AML-193 (cell line): ENCODE data around the gene GOLM1.

Experiments
- DNase-seq, 2 experiments: peaks; one replicate each; lab custom pipeline; 2025; lab: John Stamatoyannopoulos, UW

Gene GOLM1

GRCh38 chr9:86045654-86046053, 53.7 kb downstream of the GOLM1 start:
- no peak for DNase-seq

- peak; percentile 71 to 77 for DNase-seq
These were observed 55.4 kb downstream of the GOLM1 start for GRCh38 chr9:86043999-86044398.

GRCh38 chr9:86043586-86043985, 55.8 kb downstream of the GOLM1 start:
- no peak for DNase-seq

- DNase-seq, result no peak
These were observed 57.0 kb downstream of the GOLM1 start for GRCh38 chr9:86042199-86042978.

- no peak for DNase-seq
These were observed 58.0 kb downstream of the GOLM1 start for GRCh38 chr9:86041311-86041741.

GRCh38 chr9:86040861-86041155, 58.5 kb downstream of the GOLM1 start:
- DNase-seq, result no peak

- DNase-seq, result no peak
These were observed 59.1 kb downstream of the GOLM1 start for GRCh38 chr9:86039991-86040860.

GRCh38 chr9:86036555-86036954, 62.8 kb downstream of the GOLM1 start:
- DNase-seq, result no peak

- DNase-seq, result no peak
These were observed 63.4 kb downstream of the GOLM1 start for GRCh38 chr9:86035827-86036440.

- peak; percentile 23 to 26 for DNase-seq
These were observed 64.3 kb downstream of the GOLM1 start for GRCh38 chr9:86034863-86035734.

- DNase-seq, result no peak
These were observed 71.6 kb downstream of the GOLM1 start for GRCh38 chr9:86027767-86028166.

- DNase-seq, result no peak
These were observed 76.6 kb downstream of the GOLM1 start for GRCh38 chr9:86022687-86023266.

GRCh38 chr9:86021166-86021565, 78.2 kb downstream of the GOLM1 start:
- DNase-seq, result no peak

- DNase-seq, result no peak
These were observed 78.6 kb downstream of the GOLM1 start for GRCh38 chr9:86020731-86021130.

- DNase-seq, result no peak
These were observed 90.2 kb downstream of the GOLM1 start for GRCh38 chr9:86009133-86009532.

- no peak for DNase-seq
These were observed 94.0 kb downstream of the GOLM1 start for GRCh38 chr9:86005253-86005775.

GRCh38 chr9:85995599-85995998, 103.8 kb downstream of the GOLM1 start:
- DNase-seq, result peak; percentile 38 to 42

GRCh38 chr9:85995097-85995496, 104.3 kb downstream of the GOLM1 start:
- no peak for DNase-seq

GRCh38 chr9:85994191-85994590, 105.2 kb downstream of the GOLM1 start:
- DNase-seq, result no peak

- no peak for DNase-seq
These were observed 112.1 kb downstream of the GOLM1 start for GRCh38 chr9:85987236-85987635.

GRCh38 chr9:85984457-85984856, 114.9 kb downstream of the GOLM1 start:
- DNase-seq, result no peak
